H1 (cell line): ENCODE measurements around the gene ANXA5. TPM values are rescaled to one million over a fixed set of nuclear protein-coding genes. Genes with fewer than 3 reads are reported as not detected.

Experiments
- CTCF ChIA-PET: fragments of 300-600 bp; sonication (Branson Sonifier 250); formaldehyde crosslinking; loops from one replicate; lab custom pipeline; 2021; ENCODE audit not compliant: partially characterized antibody; lab: Charles Lee
- POLR2A ChIA-PET: fragments of 300-600 bp; sonication (Branson Sonifier 250); formaldehyde crosslinking; loops from one replicate; lab custom pipeline; 2021; ENCODE audit warnings: inconsistent platforms; ENCODE audit not compliant: partially characterized antibody; lab: Charles Lee
- DNase-seq, 2 experiments: peaks; one replicate each; pipeline versions ENCODE4 v3.0.0 to v3.0.0-alpha.2; 2010 to 2022; ENCODE audit warnings: low spot score in 2 of 2, low read depth in 1 of 2, mixed read lengths in 1 of 2
- FAIRE-seq: peaks from 2 replicates; lab custom pipeline; 2011; peaks lifted over from hg19 to GRCh38; lab: Jason Lieb, UNC
- H2AFZ ChIP-seq: 2 replicates; pipeline ENCODE4 v1.8.1; 2012; ENCODE audit warnings: low read length, inconsistent platforms
- H2AK5ac ChIP-seq: 2 replicates; pipeline ENCODE4 v1.6.1; 2013; ENCODE audit warnings: low read depth, low read length
- H2BK120ac ChIP-seq: replicated peaks from 2 replicates; pipeline ENCODE3; 2013; ENCODE audit warnings: low read depth, low read length, inconsistent platforms
- H2BK12ac ChIP-seq: 2 replicates; pipeline ENCODE4 v1.6.1; 2013; ENCODE audit warnings: low read depth, low read length
- H2BK15ac ChIP-seq: 2 replicates; pipeline ENCODE4 v1.6.1; 2013; ENCODE audit warnings: low read length
- H2BK20ac ChIP-seq: 2 replicates; pipeline ENCODE4 v1.6.1; 2013; ENCODE audit warnings: low read length
- H2BK5ac ChIP-seq: 2 replicates; pipeline ENCODE4 v1.6.1; 2013; ENCODE audit warnings: low read depth, low read length
- H3K14ac ChIP-seq: 2 replicates; pipeline ENCODE4 v1.6.1; 2013; ENCODE audit warnings: inconsistent platforms; ENCODE audit not compliant: insufficient read length
- H3K18ac ChIP-seq: 2 replicates; pipeline ENCODE4 v1.6.1; 2013; ENCODE audit warnings: low read length; ENCODE audit errors: extremely low read depth
- H3K23ac ChIP-seq: 2 replicates; pipeline ENCODE4 v1.6.1; 2013; ENCODE audit warnings: inconsistent platforms; ENCODE audit not compliant: insufficient read length
- H3K23me2 ChIP-seq: 2 replicates; pipeline ENCODE4 v1.6.1; 2013; ENCODE audit warnings: low read depth, low read length
- H3K27ac ChIP-seq: 2 replicates; pipeline ENCODE4 v1.6.1; 2011; ENCODE audit warnings: low read depth, low read length, inconsistent platforms
- H3K27me3 ChIP-seq, 4 experiments: replicated peaks in 1 of 4; 1 replicate in 1 of 4; 2 replicates in 3 of 4; pipeline versions ENCODE4 v1.6.1 to v1.8.1; 2011 to 2013; ENCODE audit warnings: low read length in 3 of 4, mild to moderate bottlenecking in 3 of 4, inconsistent platforms in 2 of 4, mixed read lengths in 2 of 4, moderate library complexity in 1 of 4; ENCODE audit not compliant: control insufficient read depth in 3 of 4, insufficient read depth in 3 of 4; ENCODE audit errors: extremely low read depth in 1 of 4
- H3K36me3 ChIP-seq, 4 experiments: 2 replicates each; pipeline versions ENCODE4 v1.6.1 to v1.8.1; 2011 to 2013; ENCODE audit warnings: mild to moderate bottlenecking in 4 of 4, low read length in 3 of 4, moderate library complexity in 2 of 4, control low read depth in 1 of 4, inconsistent platforms in 1 of 4; ENCODE audit not compliant: insufficient read depth in 4 of 4, control insufficient read depth in 2 of 4
- H3K4ac ChIP-seq: replicated peaks from 2 replicates; pipeline ENCODE3; 2013; ENCODE audit warnings: low read length, low read depth, mixed read lengths, inconsistent platforms; ENCODE audit not compliant: insufficient read length
- H3K4me1 ChIP-seq, 4 experiments: replicated peaks in 1 of 4; 1 replicate in 1 of 4; 2 replicates in 3 of 4; pipeline versions ENCODE4 v1.6.1 to v1.8.1; 2011 to 2013; ENCODE audit warnings: low read length in 3 of 4, inconsistent platforms in 2 of 4, mixed read lengths in 1 of 4; ENCODE audit not compliant: insufficient read depth in 4 of 4, control insufficient read depth in 3 of 4
- H3K4me2 ChIP-seq, 2 experiments: 2 replicates each; pipeline versions ENCODE4 v1.6.1 to v1.8.1; 2011 to 2013; ENCODE audit warnings: low read depth in 2 of 2, low read length in 2 of 2, control low read depth in 1 of 2, inconsistent platforms in 1 of 2, mild to moderate bottlenecking in 1 of 2; ENCODE audit not compliant: insufficient read depth in 1 of 2
- H3K4me3 ChIP-seq, 4 experiments: fragments of 200-600, 300-600 bp in 1 of 4; sonication (generic), shearing (Covaris generic), sonication (Bioruptor Twin) in 1 of 4; 2 replicates each; pipeline versions ENCODE4 v1.5.1 to v1.8.1; 2011 to 2016; ENCODE audit warnings: low read length in 4 of 4, low read depth in 3 of 4, control low read depth in 2 of 4, inconsistent platforms in 2 of 4, mild to moderate bottlenecking in 2 of 4, mixed read lengths in 1 of 4, moderate library complexity in 1 of 4; ENCODE audit not compliant: insufficient read depth in 2 of 4; ENCODE audit errors: extremely low read depth in 1 of 4
- H3K56ac ChIP-seq: replicated peaks from 2 replicates; pipeline ENCODE3; 2013; ENCODE audit warnings: low read depth, mild to moderate bottlenecking, mixed read lengths, low read length, inconsistent platforms; ENCODE audit not compliant: insufficient read length
- H3K79me1 ChIP-seq: 2 replicates; pipeline ENCODE4 v1.6.1; 2013; ENCODE audit warnings: low read depth, low read length, control low read depth
- H3K79me2 ChIP-seq, 2 experiments: 2 replicates each; pipeline versions ENCODE4 v1.6.1 to v1.8.1; 2012 to 2013; ENCODE audit warnings: low read length in 2 of 2, mild to moderate bottlenecking in 2 of 2, inconsistent platforms in 1 of 2; ENCODE audit not compliant: insufficient read depth in 2 of 2, control insufficient read depth in 1 of 2
- H3K9ac ChIP-seq, 4 experiments: replicated peaks in 1 of 4; 1 replicate in 1 of 4; 2 replicates in 3 of 4; pipeline versions ENCODE4 v1.6.1 to v1.8.1; 2011 to 2013; ENCODE audit warnings: low read depth in 3 of 4, low read length in 3 of 4, control low read depth in 2 of 4, mild to moderate bottlenecking in 2 of 4, moderate library complexity in 2 of 4, inconsistent platforms in 1 of 4; ENCODE audit errors: extremely low read depth in 1 of 4
- H3K9me3 ChIP-seq, 2 experiments: 2 replicates each; pipeline versions ENCODE4 v1.6.1 to v1.8.1; 2012 to 2013; ENCODE audit warnings: mild to moderate bottlenecking in 2 of 2, moderate library complexity in 2 of 2, control low read depth in 1 of 2, inconsistent platforms in 1 of 2, low read depth in 1 of 2, low read length in 1 of 2, mixed read lengths in 1 of 2; ENCODE audit not compliant: insufficient read depth in 2 of 2
- H4K20me1 ChIP-seq, 2 experiments: replicated peaks in 1 of 2; 2 replicates each; pipeline versions ENCODE3 to v1.8.1; 2011 to 2013; ENCODE audit warnings: inconsistent platforms in 2 of 2, low read length in 2 of 2, mild to moderate bottlenecking in 1 of 2; ENCODE audit not compliant: insufficient read depth in 2 of 2, control insufficient read depth in 1 of 2
- H4K5ac ChIP-seq: 2 replicates; pipeline ENCODE4 v1.6.1; 2013; ENCODE audit warnings: low read length, low read depth, mixed read lengths, inconsistent platforms; ENCODE audit not compliant: insufficient read length
- H4K8ac ChIP-seq: 2 replicates; pipeline ENCODE4 v1.8.0; 2013; ENCODE audit warnings: mild to moderate bottlenecking, moderate library complexity, low read length, inconsistent platforms; ENCODE audit not compliant: insufficient read depth; ENCODE audit errors: extremely low read depth
- H4K91ac ChIP-seq: replicated peaks from 2 replicates; pipeline ENCODE3; 2013; ENCODE audit warnings: low read length, mixed read lengths, inconsistent platforms; ENCODE audit not compliant: insufficient read length
- EGR1 ChIP-seq: IDR thresholded peaks from 2 replicates; pipeline ENCODE4 v1.6.1; 2011; ENCODE audit warnings: low read depth, low read length, borderline replicate concordance
- KDM1A ChIP-seq: fragments of 200-600, 300-600 bp; sonication (generic); IDR thresholded peaks from 2 replicates; pipeline ENCODE4 v1.7.1; 2016; ENCODE audit warnings: mild to moderate bottlenecking, low read length, borderline replicate concordance
- MAFK ChIP-seq: IDR thresholded peaks from 2 replicates; pipeline ENCODE4 v1.6.1; 2012; ENCODE audit warnings: low read depth, mild to moderate bottlenecking, improper control_type of control experiment, low read length
- WGBS, 2 experiments: shearing (Covaris generic) in 1 of 2; methylation state at CpG; one replicate each; pipeline versions ENCODE4 v1.1.6 to v1.1.7; 2013 to 2015; ENCODE audit warnings: low lambda C conversion rate in 2 of 2, mixed read lengths in 2 of 2, inconsistent platforms in 1 of 2, low coverage in 1 of 2, missing lambda C conversion rate in 1 of 2; ENCODE audit not compliant: insufficient replicate concordance in 2 of 2, insufficient coverage in 1 of 2, insufficient read length in 1 of 2; ENCODE audit errors: extremely low coverage in 1 of 2, missing lambda C conversion rate in 1 of 2; 5-methylcytosine and 5-hydroxymethylcytosine counted together
- polyA plus RNA-seq, 7 experiments: library from polyadenylated mRNA; depleted of rRNA in 3 of 7; stranded (reverse) in 5 of 7; unstranded in 2 of 7; fragments of >200 nt in 5 of 7; fragments of 200-250 nt in 2 of 7; gene quantifications; 1 replicate in 5 of 7; 2 replicates in 1 of 7; 4 replicates in 1 of 7; pipeline versions ENCODE4 v1.2.1 to v1.2.3, GENCODE V29; 2011 to 2013; ENCODE audit warnings: missing spikeins in 2 of 7, mixed read lengths in 2 of 7
- total RNA-seq: library from RNA; stranded (reverse); fragmentation: NEBNext Ultra II Directional; extraction: Animal tissue kit (Norgen Biotek cat#: 25700); gene quantifications from 2 replicates; pipeline ENCODE4 v1.2.1, GENCODE V29; 2021

The ANXA5 gene
- total and polyA plus RNA-seq, 2 of the 8 experiments (the other 6 are each of a cell fraction or from before 2014, with no cell fraction given), result 213 to 221 TPM

GRCh38 chr4:121737846-121738554 lies 41.2 kb upstream of the ANXA5 start:
- Histone ChIP-seq H2BK120ac (no peak overlapping the region), H3K9me3 (no peaks in the 10 kb centered on the region), H4K5ac (no peak overlapping the region), H2AK5ac (no peak overlapping the region), H2BK5ac (no peak overlapping the region), H3K36me3 (no peaks in the 10 kb centered on the region), H2BK15ac (no peak overlapping the region), H3K79me2 (no peaks in the 10 kb centered on the region), H2BK20ac (no peak overlapping the region), H3K23ac (no peak overlapping the region), H4K20me1 (no peaks in the 10 kb centered on the region), H3K18ac (no peak overlapping the region), H3K9ac (no peak overlapping the region), H3K4ac (no peak overlapping the region), H3K56ac (no peak overlapping the region), H3K27ac (no peak overlapping the region), H3K14ac (no peak overlapping the region), H3K27me3 (no peaks in the 10 kb centered on the region; a peak in 1 of 7 replicates), H3K23me2 (0 out of 2 replicates have a peak, but pooled peaks cover 2% of the 10 kb centered on the region), H2BK12ac (no peak overlapping the region), H3K79me1 (no peaks in the 10 kb centered on the region), H2AFZ (no peak overlapping the region), H3K4me2 (no peak overlapping the region), H3K4me3 (no peak overlapping the region), H4K91ac (no peak overlapping the region), H4K8ac (no peak overlapping the region), H3K4me1 (peaks cover 0 to 3% (median 3%) of the 10 kb centered on the region in 4 experiments; a peak in 4 of 7 replicates)
- no peak for TF ChIP-seq KDM1A
- no peak for TF ChIP-seq MAFK
- no peak for TF ChIP-seq EGR1
- no peak for DNase-seq
- POLR2A ChIA-PET, result interaction anchor here (1.0 kb wide), 1 partner anchor 44 kb away, joined by 3 read pairs; no protein-coding TSS in a partner anchor
- FAIRE-seq, result no peak
- CTCF ChIA-PET, result interaction anchor here (0.6 to 1.6 kb wide), 13 partner anchors 13 to 899 kb away, joined by 3 to 7 read pairs (median 4); partner anchors contain the start of gene SMIM43
- 91% methylated on average over 10 of the region's 10 CpGs; no CpG with 5 or more reads in 1 of the 2 experiments for WGBS, 2 experiments
